ENCODE data around the gene FBN3. TPM values are rescaled to one million over a fixed set of nuclear protein-coding genes. Genes with fewer than 3 reads are reported as not detected.

Gene FBN3
- polyA plus RNA-seq, 1 of the 3 experiments (the other 2 are of a cell fraction) = not detected

- Histone ChIP-seq H4K20me1 (ENCODE audit: insufficient read depth) (no peaks in the 10 kb centered on the region), H3K4me2 (no peak overlapping the region), H3K9ac (no peak overlapping the region), H3F3A (replicated peaks; ENCODE audit: insufficient read depth) (no peaks in the 10 kb centered on the region), H3K27me3 (ENCODE audit: insufficient read depth) (no peaks in the 10 kb centered on the region), H3K9me3 (no peaks in the 10 kb centered on the region), H3K36me3 (replicated peaks in 1 of 2; ENCODE audit: control insufficient read depth in 1 of 2, insufficient read depth in 2 of 2, low read length in 1 of 2) (no peaks in the 10 kb centered on the region), H3K4me1 (ENCODE audit: control insufficient read depth in 1 of 2, insufficient read depth in 2 of 2, low read depth in 1 of 2, low read length in 1 of 2) (no peaks in the 10 kb centered on the region), H3K79me2 (ENCODE audit: insufficient read depth) (no peaks in the 10 kb centered on the region), H2AFZ (ENCODE audit: low read depth) (no peak overlapping the region), H3K9me2 (no peaks in the 10 kb centered on the region), H3K27ac (ENCODE audit: low read depth in 2 of 2, low read length in 1 of 2) (no peak overlapping the region), H3K4me3 (ENCODE audit: low read depth in 2 of 2, low read length in 1 of 2) (no peak overlapping the region)
- 68% methylated on average over 9 of the region's 16 CpGs for WGBS (ENCODE audit: low lambda C conversion rate)
- POLR2A ChIA-PET = no interaction called here
- no peak for TF ChIP-seq RAD21 (IDR thresholded peaks at IDR 0.05; ENCODE audit: low read length)
- no peak for TF ChIP-seq FOXM1 (IDR thresholded peaks at IDR 0.05; ENCODE audit: low read depth)
- TF ChIP-seq ELF1 (IDR thresholded peaks at IDR 0.05) = no peak
- TF ChIP-seq USF2 (IDR thresholded peaks at IDR 0.05; ENCODE audit: borderline replicate concordance, low read depth, low read length) = no peak
- no peak for TF ChIP-seq POLR2AphosphoS5 (IDR thresholded peaks at IDR 0.05; ENCODE audit: low read depth, low read length)
- TF ChIP-seq EP300 (IDR thresholded peaks at IDR 0.05; ENCODE audit: borderline replicate concordance in 1 of 2, low read depth in 1 of 2, low read length in 1 of 2) = no peak
- no peak for TF ChIP-seq MAX (IDR thresholded peaks at IDR 0.05; ENCODE audit: low read depth)
- no peak for TF ChIP-seq GATA2 (CRISPR knock-in tag; IDR thresholded peaks at IDR 0.05)
- no peak for DNase-seq
- CTCF ChIA-PET = interaction anchor here (0.8 kb wide), 1 partner anchor 17 kb away, joined by 3 read pairs; no protein-coding TSS in a partner anchor
Measured at GRCh38 chr19:8110931-8111330, 38.5 kb downstream of the FBN3 start.

GRCh38 chr19:8109890-8110662 lies 39.3 kb downstream of the FBN3 start:
- Histone ChIP-seq H3K4me1 (ENCODE audit: control insufficient read depth in 1 of 2, insufficient read depth in 2 of 2, low read depth in 1 of 2, low read length in 1 of 2) (no peaks in the 10 kb centered on the region), H3K4me3 (ENCODE audit: low read depth in 2 of 2, low read length in 1 of 2) (no peak overlapping the region), H2AFZ (ENCODE audit: low read depth) (no peak overlapping the region), H3K9me2 (no peaks in the 10 kb centered on the region), H3K36me3 (replicated peaks in 1 of 2; ENCODE audit: control insufficient read depth in 1 of 2, insufficient read depth in 2 of 2, low read length in 1 of 2) (no peaks in the 10 kb centered on the region), H3K9ac (no peak overlapping the region), H3K4me2 (no peak overlapping the region), H3F3A (replicated peaks; ENCODE audit: insufficient read depth) (no peaks in the 10 kb centered on the region), H3K79me2 (ENCODE audit: insufficient read depth) (no peaks in the 10 kb centered on the region), H3K27ac (ENCODE audit: low read depth in 2 of 2, low read length in 1 of 2) (no peak overlapping the region), H4K20me1 (ENCODE audit: insufficient read depth) (no peaks in the 10 kb centered on the region), H3K9me3 (no peaks in the 10 kb centered on the region), H3K27me3 (ENCODE audit: insufficient read depth) (no peaks in the 10 kb centered on the region)
- WGBS (ENCODE audit: low lambda C conversion rate) = 46% methylated on average over 6 of the region's 7 CpGs
- no peak for DNase-seq
- POLR2A ChIA-PET = no interaction called here
- no peak for TF ChIP-seq RAD21 (IDR thresholded peaks at IDR 0.05; ENCODE audit: low read length)
- no peak for TF ChIP-seq EZH2phosphoT487 (IDR thresholded peaks at IDR 0.05; ENCODE audit: borderline replicate concordance, low read depth)
- no peak for TF ChIP-seq GATA2 (CRISPR knock-in tag; IDR thresholded peaks at IDR 0.05)
- no peak for TF ChIP-seq EP300 (IDR thresholded peaks at IDR 0.05; ENCODE audit: borderline replicate concordance in 1 of 2, low read depth in 1 of 2, low read length in 1 of 2)
- TF ChIP-seq TCF12 (IDR thresholded peaks at IDR 0.05) = no peak
- TF ChIP-seq SIN3A (IDR thresholded peaks at IDR 0.05; ENCODE audit: borderline replicate concordance, low read depth, low read length) = no peak
- TF ChIP-seq NRF1 (IDR thresholded peaks at IDR 0.05; ENCODE audit: low read depth, low read length) = no peak
- no peak for TF ChIP-seq MXI1 (IDR thresholded peaks at IDR 0.05; ENCODE audit: low read depth, low read length)
- no peak for TF ChIP-seq TAF1 (IDR thresholded peaks at IDR 0.05; ENCODE audit: borderline replicate concordance, low read depth, low read length)
- TF ChIP-seq CHD2 (IDR thresholded peaks at IDR 0.05; ENCODE audit: low read length, partially characterized antibody) = no peak
- TF ChIP-seq RFX5 (IDR thresholded peaks at IDR 0.05; ENCODE audit: low read length) = no peak
- TF ChIP-seq ELF1 (IDR thresholded peaks at IDR 0.05) = no peak
- TF ChIP-seq USF2 (IDR thresholded peaks at IDR 0.05; ENCODE audit: borderline replicate concordance, low read depth, low read length) = no peak
- no peak for TF ChIP-seq ZBTB33 (IDR thresholded peaks at IDR 0.05; ENCODE audit: borderline replicate concordance, low read depth)
- TF ChIP-seq NFIC (IDR thresholded peaks at IDR 0.05; ENCODE audit: borderline replicate concordance) = no peak
- TF ChIP-seq MEF2A (IDR thresholded peaks at IDR 0.05; ENCODE audit: borderline replicate concordance, low read depth) = no peak
- TF ChIP-seq FOSL2 (IDR thresholded peaks at IDR 0.05; ENCODE audit: borderline replicate concordance, low read depth) = no peak
- CTCF ChIA-PET = interaction anchor here (0.8 kb wide), 1 partner anchor 16 kb away, joined by 3 read pairs; no protein-coding TSS in a partner anchor
